ENCODE measurements around the gene P4HB. TPM values are rescaled to one million over a fixed set of nuclear protein-coding genes. Genes with fewer than 3 reads are reported as not detected.

Gene P4HB
- total RNA-seq, 1 donor, result 1,240 TPM

- no peaks in the 10 kb centered on the region for H3K79me2 ChIP-seq (ENCODE audit: insufficient read depth, low read length)
- H2AFZ ChIP-seq (ENCODE audit: low read length), result no peak overlapping the region
- TF ChIP-seq CTCF (IDR thresholded peaks at IDR 0.05; ENCODE audit: extremely low read depth, low read depth, low read length), result no peak
- H3K36me3 ChIP-seq (ENCODE audit: insufficient read depth, low read length), result no peaks in the 10 kb centered on the region
- no peaks in the 10 kb centered on the region for H3K9me3 ChIP-seq (ENCODE audit: low read depth, low read length)
- H4K20me1 ChIP-seq (ENCODE audit: insufficient read depth, low read length), result no peaks in the 10 kb centered on the region
- no peak for DNase-seq (ENCODE audit: insufficient read length, low spot score, missing footprints)
- peaks cover 42% of the 10 kb centered on the region for H3K27me3 ChIP-seq (ENCODE audit: insufficient read depth, low read length)
- H3K27ac ChIP-seq (ENCODE audit: low read depth, low read length), result no peak overlapping the region
- H3K4me2 ChIP-seq (ENCODE audit: insufficient read depth, low read length), result no peak overlapping the region
- no peak overlapping the region for H3K4me3 ChIP-seq (ENCODE audit: insufficient read depth, low read length)
- H3K4me1 ChIP-seq (ENCODE audit: insufficient read depth, low read length), result no peaks in the 10 kb centered on the region
Measured at GRCh38 chr17:81808778-81809555, 51.4 kb downstream of the P4HB start.

- H3K36me3 ChIP-seq (ENCODE audit: insufficient read depth, low read length), result no peaks in the 10 kb centered on the region
- H4K20me1 ChIP-seq (ENCODE audit: insufficient read depth, low read length), result no peaks in the 10 kb centered on the region
- no peaks in the 10 kb centered on the region for H3K9me3 ChIP-seq (ENCODE audit: low read depth, low read length)
- no peak overlapping the region for H3K4me3 ChIP-seq (ENCODE audit: insufficient read depth, low read length)
- peaks cover 52% of the 10 kb centered on the region for H3K27me3 ChIP-seq (ENCODE audit: insufficient read depth, low read length)
- no peak overlapping the region for H3K4me2 ChIP-seq (ENCODE audit: insufficient read depth, low read length)
- H3K27ac ChIP-seq (ENCODE audit: low read depth, low read length), result no peak overlapping the region
- H3K79me2 ChIP-seq (ENCODE audit: insufficient read depth, low read length), result no peaks in the 10 kb centered on the region
- no peaks in the 10 kb centered on the region for H3K4me1 ChIP-seq (ENCODE audit: insufficient read depth, low read length)
- DNase-seq (ENCODE audit: insufficient read length, low spot score, missing footprints), result no peak
- TF ChIP-seq CTCF (IDR thresholded peaks at IDR 0.05; ENCODE audit: extremely low read depth, low read depth, low read length), result no peak
- no peak overlapping the region for H2AFZ ChIP-seq (ENCODE audit: low read length)
Measured at GRCh38 chr17:81807839-81808238, 52.5 kb downstream of the P4HB start.

- Histone ChIP-seq H3K4me3 (ENCODE audit: insufficient read depth, low read length) (no peak overlapping the region), H2AFZ (ENCODE audit: low read length) (no peak overlapping the region), H3K27me3 (ENCODE audit: insufficient read depth, low read length) (peaks cover 58% of the 10 kb centered on the region), H4K20me1 (ENCODE audit: insufficient read depth, low read length) (no peaks in the 10 kb centered on the region), H3K36me3 (ENCODE audit: insufficient read depth, low read length) (no peaks in the 10 kb centered on the region), H3K4me2 (ENCODE audit: insufficient read depth, low read length) (no peak overlapping the region), H3K9me3 (ENCODE audit: low read depth, low read length) (no peaks in the 10 kb centered on the region), H3K27ac (ENCODE audit: low read depth, low read length) (no peak overlapping the region), H3K4me1 (ENCODE audit: insufficient read depth, low read length) (no peaks in the 10 kb centered on the region), H3K79me2 (ENCODE audit: insufficient read depth, low read length) (no peaks in the 10 kb centered on the region)
- no peak for TF ChIP-seq CTCF (IDR thresholded peaks at IDR 0.05; ENCODE audit: extremely low read depth, low read depth, low read length)
- no peak for DNase-seq (ENCODE audit: insufficient read length, low spot score, missing footprints)
Measured at GRCh38 chr17:81807210-81807719, 53.1 kb downstream of the P4HB start.

- H4K20me1 ChIP-seq (ENCODE audit: insufficient read depth, low read length), result no peaks in the 10 kb centered on the region
- TF ChIP-seq CTCF (IDR thresholded peaks at IDR 0.05; ENCODE audit: extremely low read depth, low read depth, low read length), result no peak
- H3K27ac ChIP-seq (ENCODE audit: low read depth, low read length), result no peak overlapping the region
- no peak overlapping the region for H2AFZ ChIP-seq (ENCODE audit: low read length)
- no peaks in the 10 kb centered on the region for H3K36me3 ChIP-seq (ENCODE audit: insufficient read depth, low read length)
- H3K9me3 ChIP-seq (ENCODE audit: low read depth, low read length), result no peaks in the 10 kb centered on the region
- H3K4me2 ChIP-seq (ENCODE audit: insufficient read depth, low read length), result no peak overlapping the region
- no peaks in the 10 kb centered on the region for H3K4me1 ChIP-seq (ENCODE audit: insufficient read depth, low read length)
- no peaks in the 10 kb centered on the region for H3K79me2 ChIP-seq (ENCODE audit: insufficient read depth, low read length)
- no peak for DNase-seq (ENCODE audit: insufficient read length, low spot score, missing footprints)
- no peak overlapping the region for H3K4me3 ChIP-seq (ENCODE audit: insufficient read depth, low read length)
- peaks cover 62% of the 10 kb centered on the region for H3K27me3 ChIP-seq (ENCODE audit: insufficient read depth, low read length)
Measured at GRCh38 chr17:81806461-81807209, 53.7 kb downstream of the P4HB start.
